Epithelial cell of prostate (primary cell): ENCODE measurements around the gene LMF1.
"Not testable (repeated sequence)": the region's sequence is repeated elsewhere in the genome, so short reads cannot be mapped to it uniquely, and the experiment has no call there.

ENCODE experiments used
- DNase-seq: peaks from one replicate; pipeline ENCODE4 v3.0.0-alpha.2; 2011; ENCODE audit warnings: low read depth, low spot score
- H3K27ac ChIP-seq: fragments of 450-650 bp; 2 replicates; pipeline ENCODE4 v1.5.1; 2017; ENCODE audit warnings: mild to moderate bottlenecking

LMF1 gene

DNA sequence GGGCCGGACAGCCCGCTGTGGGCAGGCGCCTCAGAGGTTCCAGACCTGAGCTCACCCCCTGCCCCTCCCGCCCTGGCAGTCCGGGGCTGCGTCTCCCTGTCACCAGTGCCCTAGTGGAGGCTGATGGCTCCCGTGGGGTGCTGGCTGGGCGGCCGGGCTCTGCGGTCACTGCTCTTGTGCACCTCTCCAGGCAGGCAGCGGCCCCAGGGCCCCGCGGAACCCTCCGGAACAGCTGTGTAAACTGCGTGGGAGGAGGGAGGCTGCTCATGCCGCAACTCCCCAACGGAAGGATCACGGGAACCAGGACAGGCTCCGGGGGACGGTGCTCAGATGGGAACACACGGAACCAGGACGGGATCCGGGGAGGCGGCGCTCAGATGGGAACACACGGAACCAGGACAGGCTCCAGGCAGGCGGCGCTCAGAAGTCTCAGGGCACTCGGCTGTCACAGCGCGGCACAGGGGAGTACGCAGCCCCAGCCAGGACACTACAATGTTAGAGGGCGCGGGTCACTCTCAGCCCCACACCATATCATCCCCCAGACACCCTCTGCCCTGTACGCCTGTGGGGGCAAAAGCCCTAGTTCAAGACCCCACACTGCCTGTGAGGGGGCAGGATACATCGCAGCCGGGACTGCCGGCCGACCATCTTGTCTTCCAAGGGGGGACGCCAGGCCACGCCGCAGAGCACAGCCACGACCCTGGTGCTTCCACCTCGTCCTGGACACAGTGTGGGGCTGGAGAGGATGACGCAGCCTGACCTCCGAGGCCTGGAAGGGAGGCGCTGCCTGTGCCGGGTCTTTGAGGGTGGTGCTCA is 96.2 kb downstream of the LMF1 start:
- no peak for DNase-seq
- H3K27ac ChIP-seq, result no peak overlapping the region

DNA sequence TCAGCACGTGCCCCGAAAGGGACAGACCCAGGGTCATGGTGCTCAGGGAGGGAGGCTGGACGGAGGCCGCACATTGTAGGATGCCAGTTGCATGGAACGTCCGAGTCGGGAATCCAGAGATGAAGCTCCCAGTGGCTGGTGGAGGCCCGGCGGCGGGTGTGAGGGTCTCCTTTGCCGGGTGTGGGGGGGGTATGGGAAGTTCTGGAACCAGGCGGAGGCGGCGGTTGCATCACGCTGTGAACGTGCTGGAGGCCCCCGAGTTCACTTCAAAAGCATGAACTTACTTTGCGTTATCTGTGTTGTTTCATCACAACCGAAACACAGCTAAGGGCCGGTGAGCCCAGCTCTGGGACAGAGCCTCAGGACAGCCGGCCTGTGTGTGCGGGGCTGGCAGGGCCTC is 96.9 kb downstream of the LMF1 start:
- DNase-seq, result no peak
- H3K27ac ChIP-seq, result no peak overlapping the region

DNA sequence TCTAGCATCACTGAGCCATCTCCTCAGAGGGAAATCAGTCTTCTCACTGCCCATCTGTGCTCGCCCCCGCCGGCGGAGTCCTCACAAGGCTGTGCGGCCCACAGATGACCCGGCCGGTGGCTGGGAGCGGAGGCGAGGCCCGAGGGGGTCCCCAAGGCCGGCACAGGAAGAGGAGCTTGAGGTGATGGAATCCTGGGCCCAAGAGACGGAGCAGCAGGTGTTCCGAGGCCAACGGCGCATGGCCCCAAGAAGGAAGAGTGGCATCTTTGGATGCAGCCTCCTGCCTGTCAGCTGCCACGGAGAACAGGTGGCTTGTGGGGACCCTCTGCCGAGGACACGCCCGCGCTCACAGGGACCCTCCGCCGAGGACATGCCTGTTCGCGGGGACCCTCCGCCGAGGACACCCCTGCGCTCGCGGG is 97.5 kb downstream of the LMF1 start:
- DNase-seq, result no peak
- no peak overlapping the region for H3K27ac ChIP-seq

DNA sequence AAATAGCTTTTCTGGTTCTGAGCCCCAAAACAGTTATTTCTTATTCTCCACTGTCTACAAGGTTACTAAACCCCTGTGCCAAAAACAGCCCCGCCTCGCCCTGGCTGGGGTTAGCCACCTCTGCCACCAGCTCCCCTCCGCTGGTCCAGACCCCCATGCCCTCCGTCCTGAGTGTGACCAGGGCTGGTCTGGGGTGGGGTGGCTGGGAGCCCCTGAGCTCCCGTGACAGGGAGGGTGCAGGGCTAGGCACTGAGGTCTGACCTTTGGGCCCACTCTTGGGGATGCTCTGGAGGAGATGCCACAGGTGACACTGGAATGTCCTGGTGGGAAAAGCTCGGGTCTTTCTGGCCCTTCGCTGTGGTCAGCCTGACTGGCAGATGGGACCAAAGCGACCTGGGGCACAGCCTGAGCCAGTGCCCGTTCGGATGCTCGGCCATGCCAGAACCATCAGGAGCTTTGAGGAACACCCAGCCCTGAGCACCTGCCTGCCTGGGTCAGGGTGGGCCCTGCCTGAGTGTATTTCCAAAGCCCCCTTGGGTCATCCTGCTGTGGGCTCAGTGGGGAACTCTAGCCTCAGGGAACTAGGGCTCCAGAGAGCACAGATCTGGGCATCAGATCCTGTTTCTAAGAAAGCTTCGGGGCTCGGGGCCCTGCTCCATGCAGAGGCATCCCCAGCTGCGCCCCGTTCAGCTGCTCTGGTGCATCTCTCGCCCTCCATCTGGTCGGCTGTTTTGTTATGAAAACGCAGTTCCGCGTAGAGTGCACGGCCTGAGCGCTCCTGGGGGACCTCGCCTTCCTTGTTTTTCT is 98.1 kb downstream of the LMF1 start:
- no peak for DNase-seq
- no peak overlapping the region for H3K27ac ChIP-seq

DNA sequence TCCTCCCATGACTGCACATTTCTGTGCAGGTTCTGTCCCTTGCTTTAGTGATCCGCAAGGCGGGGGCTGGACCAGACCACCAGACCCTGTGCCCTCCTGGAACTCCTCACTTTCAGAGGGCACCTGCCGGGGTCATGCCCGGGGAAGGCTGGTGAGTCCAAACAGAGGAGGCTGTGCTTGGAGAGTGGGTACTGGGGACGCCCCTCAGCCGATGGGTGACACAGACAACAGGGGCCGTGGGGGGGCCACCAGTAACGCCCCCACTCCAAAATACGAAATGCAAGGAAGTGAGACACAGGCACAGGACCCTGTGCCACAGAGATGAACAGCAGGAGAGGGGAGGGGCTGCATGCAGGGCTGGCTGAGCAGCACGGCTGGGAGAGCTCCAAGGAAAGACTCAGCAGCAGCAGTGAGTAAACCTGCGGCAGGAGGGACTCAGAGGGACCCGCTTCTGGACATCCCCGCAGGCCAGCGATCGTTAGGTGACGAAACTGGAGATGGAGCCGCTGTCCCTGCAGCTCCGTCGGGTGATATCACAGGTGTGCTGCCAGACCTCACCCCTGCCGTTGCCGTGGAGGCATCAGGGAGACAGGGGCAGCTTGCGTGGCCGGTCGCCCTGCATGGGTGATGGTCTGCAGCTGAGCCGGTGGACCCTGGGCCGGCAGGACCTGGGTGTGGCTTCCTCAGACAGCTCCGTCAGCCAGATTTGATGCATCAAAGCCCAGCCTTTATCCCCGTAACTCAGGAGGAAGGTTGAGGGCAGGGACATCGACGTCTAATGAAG is 99.0 kb downstream of the LMF1 start:
- no peak for DNase-seq
- no peak overlapping the region for H3K27ac ChIP-seq

DNA sequence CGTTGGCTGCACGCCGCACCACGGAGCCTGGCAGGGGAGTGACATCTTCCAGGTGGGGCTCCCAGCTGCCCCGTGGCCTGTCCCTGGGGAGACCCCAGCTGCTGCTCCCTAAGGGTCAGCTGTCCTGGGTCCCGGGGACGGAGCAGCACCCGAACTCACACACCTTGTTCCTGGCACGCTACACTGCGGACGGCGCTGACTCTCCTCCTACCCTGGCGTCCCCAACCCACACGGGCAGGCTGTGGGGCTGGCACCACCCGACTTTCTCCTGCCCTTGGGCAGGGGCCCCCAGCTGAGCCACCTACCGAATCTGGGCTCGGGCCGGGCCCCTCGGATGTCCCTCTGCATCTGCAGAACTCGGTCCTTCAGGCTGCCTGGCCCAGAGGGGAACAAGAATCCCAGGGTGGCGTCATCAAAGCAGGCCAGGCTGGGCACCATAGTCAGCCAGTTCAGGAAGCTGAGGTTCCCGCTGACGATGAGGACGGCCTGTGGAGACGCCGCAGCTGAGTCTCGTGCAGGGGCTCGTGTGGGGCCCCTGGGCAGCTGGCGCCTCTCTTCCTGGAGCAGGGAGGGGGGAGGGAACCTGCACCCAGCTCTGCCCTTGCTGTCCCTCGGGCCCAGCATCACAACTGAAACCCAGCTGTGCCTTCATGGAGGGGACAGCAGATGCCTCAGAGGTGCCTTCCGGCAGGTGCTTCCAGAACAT is 99.8 kb downstream of the LMF1 start:
- no peak for DNase-seq
- no peak overlapping the region for H3K27ac ChIP-seq

DNA sequence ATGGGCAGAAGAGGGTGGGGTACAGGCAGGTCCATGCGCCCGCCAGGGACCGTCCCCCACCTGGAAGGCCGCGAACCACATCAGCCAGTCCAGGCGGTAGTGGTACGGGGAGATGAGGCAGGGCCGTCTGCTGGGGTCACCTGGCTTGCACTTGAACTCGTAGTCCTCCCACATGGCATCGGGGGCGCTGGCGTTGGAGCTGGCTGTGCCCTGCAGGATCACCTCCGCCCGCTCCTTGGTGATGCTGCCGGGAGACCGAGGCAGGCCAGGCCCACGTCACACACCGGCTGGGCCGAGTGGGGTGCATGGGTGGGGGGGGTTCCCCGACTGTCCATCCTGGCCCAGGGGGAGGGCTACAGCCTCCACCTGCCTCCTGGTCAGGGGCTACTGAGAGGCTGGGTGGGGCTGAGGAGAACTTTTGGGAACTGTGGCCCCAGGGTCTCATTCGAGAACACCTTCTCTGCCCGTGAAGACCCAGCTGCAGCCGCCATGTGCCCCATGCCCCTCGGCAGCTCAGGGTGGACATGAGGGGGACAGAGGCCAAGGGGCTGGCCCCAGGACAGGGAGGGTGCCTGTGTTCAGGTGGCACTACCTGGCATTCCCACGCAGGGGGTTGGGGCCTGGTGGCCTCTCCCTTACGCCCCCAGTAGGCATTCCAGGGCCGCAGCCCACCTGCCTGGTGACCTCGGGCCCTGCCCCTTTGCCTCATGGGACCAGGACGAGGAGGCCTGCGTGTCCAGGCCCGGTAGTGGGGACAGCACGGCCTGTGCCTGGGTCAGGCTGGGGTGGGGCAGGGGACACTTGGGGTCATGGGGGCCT is 100.8 kb downstream of the LMF1 start:
- no peak for DNase-seq
- no peak overlapping the region for H3K27ac ChIP-seq

DNA sequence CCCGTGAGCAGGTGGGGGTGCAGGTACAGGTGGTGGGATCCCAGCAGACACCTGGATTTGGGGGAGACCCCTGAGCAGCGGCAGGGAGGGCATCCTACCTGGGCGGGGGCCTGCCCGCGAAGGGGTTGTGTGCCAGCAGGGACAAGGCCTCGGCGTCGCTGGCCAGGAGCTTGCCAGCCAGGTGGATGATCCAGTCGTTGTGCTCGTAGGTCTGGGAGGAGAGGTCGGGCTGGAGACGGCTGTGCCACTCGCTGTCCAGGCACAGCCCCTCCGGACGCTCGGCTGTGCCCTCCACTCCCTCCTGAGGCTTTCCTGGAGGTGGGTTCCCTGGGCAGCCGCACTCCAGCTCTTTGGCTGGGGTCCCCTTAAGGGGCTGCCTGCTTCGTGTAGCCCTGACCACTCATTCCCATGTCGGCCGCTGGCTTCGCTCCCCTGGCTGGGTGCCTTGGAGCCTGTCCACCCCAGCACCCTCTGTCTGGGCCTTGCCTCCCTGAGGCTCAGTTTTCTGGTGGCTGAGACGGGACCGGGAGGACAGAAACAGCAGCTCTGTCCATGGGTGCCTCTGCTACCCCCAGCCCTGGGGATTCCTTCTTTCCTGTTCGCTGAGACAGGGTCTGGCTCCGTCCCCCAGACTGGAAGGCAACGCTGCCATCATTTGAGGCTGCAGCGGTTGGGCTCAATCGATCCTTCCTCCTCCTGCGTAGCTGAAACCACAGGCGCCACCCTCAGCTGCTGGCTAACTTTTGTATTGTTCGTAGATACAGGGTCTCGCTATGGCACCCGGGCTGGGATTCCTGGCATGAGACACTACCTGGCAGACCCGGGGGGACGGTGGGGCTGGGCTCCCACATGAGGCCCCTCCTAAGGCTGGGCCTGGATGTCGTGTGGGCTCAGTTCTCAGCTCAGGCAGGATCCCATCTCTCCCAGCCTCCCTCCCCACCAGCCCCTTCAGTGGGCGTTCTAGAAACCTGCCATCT is 101.7 kb downstream of the LMF1 start:
- DNase-seq, result no peak
- H3K27ac ChIP-seq, result no peak overlapping the region

DNA sequence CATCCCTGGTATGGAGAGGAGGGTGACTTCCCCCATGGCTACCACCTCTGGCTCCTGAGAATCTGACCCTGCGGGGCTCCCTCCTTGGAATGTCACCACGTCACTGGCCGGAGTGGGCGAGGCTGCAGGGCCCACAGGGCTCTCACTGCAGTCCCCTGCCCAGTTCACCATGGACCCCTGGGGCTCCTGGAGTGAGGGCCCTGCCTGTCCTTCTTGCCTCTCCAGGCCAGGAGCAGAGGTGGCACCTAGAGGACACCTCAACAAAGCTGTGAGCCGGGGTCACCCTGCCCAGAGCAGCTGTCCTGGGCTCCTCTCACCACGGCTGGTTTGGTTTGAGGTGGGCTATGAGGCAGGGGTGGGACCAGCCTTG is 102.4 kb downstream of the LMF1 start:
- no peak for DNase-seq
- no peak overlapping the region for H3K27ac ChIP-seq

DNA sequence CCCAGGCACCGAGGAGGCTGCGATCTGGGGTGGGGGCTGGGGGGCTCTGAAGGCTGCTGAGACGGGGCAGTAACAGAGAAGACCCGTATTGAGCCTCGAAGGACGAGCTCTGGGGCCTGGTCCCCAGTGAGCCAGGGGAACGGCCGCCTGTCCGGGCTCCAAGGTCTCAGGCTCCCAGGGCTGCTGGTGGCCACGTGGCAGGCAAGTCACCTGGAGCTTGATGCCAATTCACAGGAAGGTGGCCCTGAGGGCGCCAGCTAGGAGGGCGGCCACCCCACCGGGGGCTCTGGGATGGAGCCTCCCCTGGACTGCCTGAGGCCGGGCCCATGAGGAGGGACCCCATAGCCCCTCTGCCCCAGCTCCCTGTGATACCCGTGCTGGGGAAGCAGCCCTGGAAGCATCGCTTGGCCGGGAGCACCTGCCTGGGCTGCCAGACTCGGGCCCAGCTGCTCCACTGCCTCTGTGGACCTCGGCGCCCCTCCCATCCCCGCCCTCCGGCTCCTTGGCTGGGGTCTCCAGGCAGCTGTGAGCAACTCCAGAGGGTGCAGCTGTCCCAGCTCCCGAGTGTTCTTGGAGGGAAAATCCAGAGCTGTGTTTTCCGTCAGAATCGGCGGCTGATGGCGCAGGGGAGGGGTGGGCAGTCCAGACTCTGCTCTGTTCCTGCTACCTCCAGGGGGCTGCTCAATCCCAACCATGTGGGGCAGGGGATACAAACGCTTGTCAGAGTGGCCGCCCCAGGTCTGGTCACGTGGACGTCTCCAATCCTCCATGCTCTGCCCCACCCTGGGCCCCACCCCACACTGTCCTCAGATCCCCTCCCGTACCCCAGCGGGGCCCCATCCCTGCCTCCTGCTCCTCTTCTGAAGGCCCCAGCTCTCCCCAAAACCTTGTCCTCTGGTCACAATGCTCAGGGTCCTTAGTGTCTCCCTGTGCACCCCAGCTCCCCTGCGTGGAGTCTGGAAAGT is 103.1 kb downstream of the LMF1 start:
- H3K27ac ChIP-seq, result no peak overlapping the region
- DNase-seq, result no peak

DNA sequence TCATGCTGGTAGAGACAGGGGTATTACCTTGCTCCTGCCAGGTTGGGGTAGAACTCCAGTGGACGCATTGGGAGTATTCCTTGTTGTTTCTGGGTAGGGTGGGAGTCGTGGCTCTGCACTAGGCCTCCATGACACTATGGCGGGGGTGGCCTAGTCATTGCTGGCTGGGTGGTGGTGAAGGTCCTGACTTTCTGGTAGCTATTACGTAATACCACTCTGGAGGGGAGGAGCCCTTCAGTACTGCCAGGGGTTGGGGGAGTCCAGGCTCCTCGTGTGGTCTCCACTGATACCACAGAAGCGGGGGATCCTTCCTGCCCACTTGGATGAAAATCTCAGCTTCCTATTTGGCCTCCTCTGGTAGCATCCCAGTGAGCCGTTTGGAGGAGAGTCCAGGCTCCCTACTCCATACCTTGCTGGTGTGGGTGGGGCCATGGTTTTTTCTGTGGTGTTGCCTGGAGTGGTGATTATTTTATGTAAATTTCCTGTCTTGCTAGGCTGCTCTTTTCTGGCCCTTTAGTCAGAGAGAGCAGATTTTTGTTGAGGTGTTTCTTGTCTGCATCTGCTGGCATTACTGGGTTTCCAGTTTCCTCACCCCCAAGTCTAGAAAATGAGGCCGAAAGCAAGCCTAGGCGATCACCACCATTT is 104.4 kb downstream of the LMF1 start:
- no peak overlapping the region for H3K27ac ChIP-seq
- DNase-seq, result no peak

DNA sequence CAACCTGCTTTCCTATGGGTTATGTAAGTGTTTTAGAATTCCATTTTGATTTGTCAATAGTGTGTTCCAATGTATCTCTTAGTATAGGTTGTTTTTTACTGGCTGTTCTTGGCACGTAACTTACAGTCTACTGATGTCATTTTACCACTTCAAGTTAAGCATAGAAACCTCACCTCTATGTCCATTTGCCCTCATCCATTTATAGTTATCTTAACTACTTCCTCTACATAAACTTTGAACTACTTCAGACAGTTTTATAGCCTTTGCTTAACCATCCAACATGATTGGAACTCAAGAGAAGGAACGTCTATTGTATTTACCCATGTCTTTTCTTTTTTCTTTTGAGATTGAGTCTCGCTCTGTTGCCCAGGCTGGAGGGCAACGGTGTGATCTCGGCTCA is 105.8 kb downstream of the LMF1 start:
- H3K27ac ChIP-seq, result no peak overlapping the region
- DNase-seq, result no peak

DNA sequence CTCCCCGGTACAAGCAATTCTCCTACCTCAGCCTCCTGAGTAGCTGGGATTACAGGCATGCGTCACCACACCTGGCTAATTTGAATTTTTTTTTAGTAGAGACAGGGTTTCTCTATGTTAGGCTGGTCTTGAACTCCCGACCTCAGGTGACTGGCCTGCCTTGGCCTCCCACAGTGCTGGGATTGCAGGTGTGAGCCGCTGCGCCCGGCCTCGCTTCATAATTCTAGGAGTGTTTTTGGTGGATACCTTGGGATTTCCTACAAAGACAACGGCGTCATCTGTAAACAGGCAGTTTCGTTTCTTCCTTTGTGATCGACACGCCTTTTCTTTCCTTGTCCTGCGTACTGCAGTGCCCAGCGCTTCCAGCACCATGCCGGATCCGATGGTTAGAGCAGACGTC is 109.3 kb downstream of the LMF1 start:
- no peak for DNase-seq
- H3K27ac ChIP-seq, result no peak overlapping the region

DNA sequence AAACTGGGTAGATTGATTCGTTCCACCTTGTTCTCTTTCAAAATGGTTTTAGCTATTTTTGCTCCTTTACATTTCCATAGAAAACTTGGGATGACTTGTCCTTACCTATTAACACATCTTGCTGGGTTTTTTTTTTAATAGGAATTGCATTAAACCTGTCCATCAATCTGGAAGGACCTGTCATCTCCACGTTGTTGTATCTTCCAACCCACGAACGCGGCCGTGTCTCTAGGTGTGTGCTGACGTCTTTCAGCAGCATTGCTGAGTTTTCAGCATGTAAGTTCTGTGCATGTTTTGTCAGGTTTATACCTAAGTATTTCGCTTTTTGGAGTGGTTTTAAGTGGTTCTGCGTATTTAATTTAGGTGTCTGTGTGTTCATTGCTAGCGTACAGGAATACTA is 109.9 kb downstream of the LMF1 start:
- no peak for DNase-seq
- no peak overlapping the region for H3K27ac ChIP-seq

DNA sequence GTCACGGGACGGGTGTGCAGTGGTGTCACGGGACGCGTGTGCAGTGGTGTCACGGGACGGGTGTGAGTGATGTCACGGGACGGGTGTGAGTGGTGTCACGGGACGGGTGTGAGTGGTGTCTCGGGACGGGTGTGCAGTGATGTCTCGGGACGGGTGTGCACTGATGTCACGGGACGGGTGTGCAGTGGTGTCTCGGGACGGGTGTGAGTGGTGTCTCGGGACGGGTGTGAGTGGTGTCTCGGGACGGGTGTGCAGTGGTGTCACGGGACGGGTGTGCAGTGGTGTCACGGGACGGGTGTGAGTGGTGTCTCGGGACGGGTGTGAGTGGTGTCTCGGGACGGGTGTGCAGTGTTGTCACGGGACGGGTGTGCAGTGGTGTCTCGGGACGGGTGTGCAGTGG is 111.8 kb downstream of the LMF1 start:
- not testable (repeated sequence) for H3K27ac ChIP-seq, DNase-seq

DNA sequence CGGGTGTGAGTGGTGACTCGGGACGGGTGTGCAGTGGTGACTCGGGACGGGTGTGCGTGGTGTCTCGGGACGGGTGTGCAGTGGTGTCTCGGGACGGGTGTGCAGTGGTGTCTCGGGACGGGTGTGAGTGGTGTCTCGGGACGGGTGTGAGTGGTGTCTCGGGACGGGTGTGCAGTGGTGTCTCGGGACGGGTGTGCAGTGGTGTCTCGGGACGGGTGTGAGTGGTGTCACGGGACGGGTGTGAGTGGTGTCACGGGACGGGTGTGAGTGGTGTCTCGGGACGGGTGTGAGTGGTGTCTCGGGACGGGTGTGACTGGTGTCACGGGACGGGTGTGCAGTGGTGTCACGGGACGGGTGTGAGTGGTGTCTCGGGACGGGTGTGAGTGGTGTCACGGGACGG is 112.3 kb downstream of the LMF1 start:
- DNase-seq, result not testable (repeated sequence)

DNA sequence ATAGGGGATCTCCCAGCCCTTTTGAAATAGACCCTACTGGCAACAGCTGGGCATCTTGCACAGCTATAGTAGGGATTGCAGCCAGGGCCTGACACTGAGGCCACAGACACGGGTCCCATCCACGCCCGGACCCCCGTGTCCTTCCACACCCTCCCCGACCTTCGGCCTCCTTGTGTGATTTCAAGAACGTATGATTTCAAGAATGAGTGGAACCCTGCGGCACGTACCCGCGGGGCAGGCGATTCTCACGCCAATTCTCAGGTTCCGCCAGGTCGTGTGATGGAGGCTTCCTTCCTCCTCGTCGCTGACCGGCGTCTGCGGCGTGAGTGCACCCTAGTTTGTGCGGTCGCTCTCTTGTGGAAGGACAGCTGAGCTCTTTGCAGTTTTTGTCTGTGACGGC is 114.0 kb downstream of the LMF1 start:
- DNase-seq, result no peak
- H3K27ac ChIP-seq, result no peak overlapping the region

More for the DNA sequence above, 112.3 kb downstream of the LMF1 start:
- not testable (repeated sequence) for H3K27ac ChIP-seq
